ENCODE measurements around the gene OR2AK2.

Gene OR2AK2, protein sequence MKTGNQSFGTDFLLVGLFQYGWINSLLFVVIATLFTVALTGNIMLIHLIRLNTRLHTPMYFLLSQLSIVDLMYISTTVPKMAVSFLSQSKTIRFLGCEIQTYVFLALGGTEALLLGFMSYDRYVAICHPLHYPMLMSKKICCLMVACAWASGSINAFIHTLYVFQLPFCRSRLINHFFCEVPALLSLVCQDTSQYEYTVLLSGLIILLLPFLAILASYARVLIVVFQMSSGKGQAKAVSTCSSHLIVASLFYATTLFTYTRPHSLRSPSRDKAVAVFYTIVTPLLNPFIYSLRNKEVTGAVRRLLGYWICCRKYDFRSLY

DNA sequence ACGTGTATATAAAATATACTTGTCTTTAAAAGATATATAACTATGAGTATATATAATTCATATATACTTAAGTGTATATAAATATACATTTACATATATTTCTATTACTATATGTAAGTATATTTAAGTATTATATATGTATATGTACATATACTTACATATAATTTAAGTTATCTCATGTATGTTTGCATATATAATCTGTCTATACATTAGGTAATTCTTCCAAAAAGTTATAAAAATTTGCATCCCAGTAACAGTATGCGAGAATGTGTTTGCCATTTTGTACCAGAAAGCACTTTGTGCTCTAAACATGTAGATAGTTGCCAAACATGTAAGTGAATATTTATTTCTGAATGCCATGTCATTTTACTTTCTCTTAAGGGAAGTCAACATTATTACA lies at the start of gene OR2AK2:
TSS of gene OR2AK2 (plus strand) at position 301 of the 400 bp plus-strand sequence. CDS start 144 bp downstream, outside the sequence.
- no peak for DNase-seq

DNA sequence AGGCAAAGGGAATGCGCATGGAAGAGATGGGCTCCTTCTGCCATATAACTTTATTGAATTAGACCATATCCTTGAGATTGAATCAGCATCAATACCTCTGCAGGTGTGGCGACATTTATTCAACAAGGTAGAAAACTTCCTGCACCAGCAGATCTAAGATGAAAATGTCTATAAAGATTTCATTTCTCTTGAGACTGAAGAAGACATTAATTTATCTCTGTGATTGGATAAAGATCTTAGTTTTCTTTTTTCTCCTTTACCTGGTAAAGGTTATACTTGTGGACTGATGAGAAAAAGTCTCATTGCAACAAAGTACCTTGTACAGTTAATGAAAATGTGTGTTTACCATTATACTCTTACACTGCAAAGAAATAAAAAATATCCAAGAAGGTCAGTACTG lies 45.1 kb upstream of the OR2AK2 start, which contains the start of gene OR2T8:
TSS of gene OR2T8 (plus strand) at position 301 of the 400 bp plus-strand sequence. CDS start 766 bp downstream, outside the sequence.
- no peak for DNase-seq

DNA sequence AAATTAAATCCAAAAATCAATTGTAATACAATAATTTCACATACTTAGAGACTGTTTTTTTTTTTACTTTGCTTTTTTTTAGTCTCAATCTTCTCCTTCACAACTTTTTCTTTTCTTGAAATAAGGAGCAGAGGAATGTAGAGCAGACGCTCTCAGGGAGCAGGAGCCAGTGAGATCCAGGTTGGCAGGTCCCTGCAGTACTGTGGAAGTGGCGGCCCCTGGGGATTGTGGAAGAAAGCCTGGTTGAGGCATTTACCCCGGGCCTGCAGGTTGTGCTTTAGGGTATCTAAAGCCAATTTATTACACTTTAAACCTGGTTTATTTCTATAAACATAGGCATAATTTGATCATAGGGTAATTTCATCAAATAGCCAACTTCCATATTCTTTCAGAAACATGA lies 41.1 kb upstream of the OR2AK2 start:
- no peak for DNase-seq

DNA sequence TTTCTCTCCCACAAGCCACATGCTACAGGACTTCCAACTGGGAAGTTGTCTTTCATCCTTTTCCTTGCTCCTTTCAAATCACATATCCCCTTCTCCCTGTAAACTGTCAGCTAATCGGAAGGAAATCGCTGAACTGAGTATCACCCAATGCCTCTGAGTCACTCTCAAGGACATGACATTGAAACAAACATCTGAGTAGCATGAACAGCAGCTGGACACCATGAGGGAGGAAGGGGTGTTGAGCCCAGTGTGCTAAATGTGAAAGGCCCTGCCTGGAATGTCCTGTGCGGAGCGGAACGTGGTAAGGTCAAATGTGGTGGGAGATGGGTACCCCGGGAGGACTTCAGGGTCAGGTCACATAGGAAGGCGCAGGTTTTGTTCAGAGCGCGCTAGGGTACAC lies 40.2 kb upstream of the OR2AK2 start, which contains the start of gene OR2AJ1:
TSS of gene OR2AJ1 (plus strand) at position 22 of the 400 bp plus-strand sequence. CDS start 8,880 bp downstream, outside the sequence.
- DNase-seq, result no peak

DNA sequence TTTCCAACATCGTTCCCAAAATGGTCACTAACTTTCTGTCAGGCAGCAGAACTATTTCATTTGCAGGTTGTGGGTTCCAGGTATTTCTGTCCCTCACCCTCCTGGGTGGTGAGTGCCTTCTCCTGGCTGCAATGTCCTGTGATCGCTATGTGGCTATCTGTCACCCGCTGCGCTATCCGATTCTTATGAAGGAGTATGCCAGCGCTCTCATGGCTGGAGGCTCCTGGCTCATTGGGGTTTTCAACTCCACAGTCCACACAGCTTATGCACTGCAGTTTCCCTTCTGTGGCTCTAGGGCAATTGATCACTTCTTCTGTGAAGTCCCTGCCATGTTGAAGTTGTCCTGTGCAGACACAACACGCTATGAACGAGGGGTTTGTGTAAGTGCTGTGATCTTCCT lies 31.0 kb upstream of the OR2AK2 start:
- DNase-seq, result no peak

DNA sequence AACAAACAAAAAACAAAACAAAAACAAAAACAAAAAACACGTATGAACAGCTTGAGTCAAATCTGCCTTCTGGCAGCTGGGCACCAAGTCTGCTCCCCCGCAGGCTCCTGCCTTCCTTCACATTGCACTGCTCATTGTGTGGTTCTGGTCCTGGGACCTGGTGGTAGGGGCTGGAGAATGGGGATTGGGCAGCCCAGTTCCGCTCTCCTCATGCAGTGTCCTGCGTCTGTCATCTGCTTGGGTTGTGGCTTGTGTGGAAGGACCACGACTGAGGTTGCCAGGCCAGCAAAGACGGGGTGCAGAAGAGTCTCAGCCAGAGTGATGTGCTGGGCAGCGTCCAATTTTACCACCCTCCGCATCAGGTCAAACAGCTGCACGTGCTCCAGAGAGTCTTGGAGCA lies 29.3 kb upstream of the OR2AK2 start:
- DNase-seq, result no peak

DNA sequence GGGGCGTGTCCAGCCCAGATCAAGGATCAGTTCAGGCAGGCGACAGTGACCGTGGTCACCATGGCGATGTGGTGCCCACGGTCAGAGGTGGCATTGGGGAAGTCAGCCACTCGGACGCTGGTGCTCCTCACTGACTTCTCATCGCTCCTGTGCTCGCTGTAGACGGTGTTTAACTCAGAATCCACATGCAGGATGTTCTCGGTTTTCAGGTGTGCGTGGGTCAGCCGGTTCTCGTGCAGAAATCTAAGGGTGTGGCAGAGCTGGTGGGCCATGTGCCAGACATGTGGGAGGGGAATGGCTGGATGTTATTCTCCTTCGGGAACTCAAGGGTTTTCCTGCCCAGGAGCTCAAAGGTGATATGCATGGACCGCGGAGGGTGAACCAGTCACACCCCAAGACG lies 28.6 kb upstream of the OR2AK2 start:
- DNase-seq, result no peak

DNA sequence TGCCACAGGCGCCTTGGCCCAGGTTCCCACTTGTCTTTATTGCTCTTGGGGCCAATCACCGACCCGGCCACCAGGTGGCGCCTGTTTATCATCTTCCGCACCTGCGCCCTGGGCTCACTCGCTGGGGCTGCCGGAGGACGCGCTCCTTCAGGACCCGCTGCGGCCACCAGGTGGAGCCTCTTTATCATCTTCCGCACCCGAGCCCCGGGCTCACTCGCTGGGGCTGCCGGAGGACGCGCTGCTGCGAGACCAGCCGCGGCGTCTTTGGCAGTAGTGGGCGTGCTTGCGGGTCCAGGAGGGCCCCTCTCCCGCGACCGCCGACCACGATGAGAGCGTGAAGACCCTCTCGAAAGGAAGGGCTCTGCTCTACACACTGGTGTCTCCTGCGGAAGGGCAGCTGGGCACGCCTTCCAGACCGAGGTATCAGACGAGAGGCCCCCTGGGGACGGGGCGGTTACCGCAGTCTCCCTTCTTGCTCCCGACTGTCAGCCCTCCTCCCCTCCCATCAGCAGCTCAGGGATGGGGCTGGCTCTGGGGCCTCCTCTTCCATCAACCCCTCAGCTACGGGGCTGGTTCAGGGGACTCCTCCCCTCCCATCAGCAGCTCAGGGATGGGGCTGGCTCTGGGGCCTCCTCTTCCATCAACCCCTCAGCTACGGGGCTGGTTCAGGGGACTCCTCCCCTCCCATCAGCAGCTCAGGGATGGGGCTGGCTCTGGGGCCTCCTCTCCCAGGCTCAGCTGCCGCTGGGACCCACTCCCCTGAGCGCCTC lies 27.9 kb upstream of the OR2AK2 start:
- peak; percentile 15 for DNase-seq

DNA sequence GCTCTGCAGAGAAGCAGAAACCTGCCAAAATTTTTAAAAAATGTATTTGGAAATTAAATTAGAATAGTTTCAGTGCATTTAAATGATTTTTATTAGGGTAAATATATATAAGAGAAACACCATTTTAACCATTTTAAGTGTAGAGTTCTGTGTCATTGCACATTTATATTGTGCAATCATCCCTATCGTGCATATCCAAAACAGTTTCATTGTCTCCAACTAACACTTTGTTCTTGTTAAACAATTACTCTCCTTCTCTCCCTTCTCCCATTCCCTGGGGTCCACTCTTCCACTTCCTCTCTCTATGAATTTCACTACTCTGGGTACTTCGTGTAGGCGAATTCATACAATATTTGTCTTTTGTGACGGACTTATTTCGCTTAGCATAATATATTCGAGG lies 22.4 kb upstream of the OR2AK2 start:
- DNase-seq, result no peak

DNA sequence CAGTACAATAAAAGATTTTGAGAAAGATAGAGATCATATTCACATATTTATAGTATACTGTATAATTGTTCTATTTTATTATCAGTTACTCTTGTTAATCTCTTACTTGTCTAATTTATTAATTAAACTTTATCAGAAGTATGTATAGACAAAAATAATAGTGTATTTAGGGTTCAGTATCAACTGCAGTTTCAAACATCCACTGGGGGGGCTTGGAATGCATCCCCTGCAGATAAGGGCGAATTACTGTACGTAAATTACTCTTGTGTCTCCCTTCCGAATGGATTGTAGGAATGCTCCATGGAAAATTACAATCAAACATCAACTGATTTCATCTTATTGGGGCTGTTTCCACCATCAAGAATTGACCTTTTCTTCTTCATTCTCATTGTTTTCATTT lies 16.5 kb upstream of the OR2AK2 start, which contains the start of gene OR2L8:
TSS of gene OR2L8 (plus strand) at position 301 of the 400 bp plus-strand sequence. CDS start at position 301, 0 bp downstream.
- DNase-seq, result no peak

DNA sequence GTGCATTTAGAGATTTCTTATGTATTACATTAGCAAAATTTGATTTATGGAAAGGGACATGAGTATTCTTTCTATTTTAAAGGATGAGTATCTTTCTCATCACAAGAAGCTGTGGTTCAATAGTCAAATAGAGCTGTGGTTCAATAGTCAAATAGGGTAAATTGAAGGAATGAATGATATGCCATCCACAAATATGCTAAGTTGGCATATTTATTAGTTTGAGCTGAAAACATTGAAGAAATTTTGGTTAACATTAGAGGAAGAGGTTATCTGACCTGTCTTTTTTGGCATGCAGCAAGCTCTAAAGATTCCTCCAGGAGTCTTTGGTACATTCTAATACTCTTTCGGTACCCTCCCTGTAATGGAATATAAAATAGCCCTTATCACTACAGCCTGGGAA lies 11.6 kb upstream of the OR2AK2 start:
- DNase-seq, result no peak

DNA sequence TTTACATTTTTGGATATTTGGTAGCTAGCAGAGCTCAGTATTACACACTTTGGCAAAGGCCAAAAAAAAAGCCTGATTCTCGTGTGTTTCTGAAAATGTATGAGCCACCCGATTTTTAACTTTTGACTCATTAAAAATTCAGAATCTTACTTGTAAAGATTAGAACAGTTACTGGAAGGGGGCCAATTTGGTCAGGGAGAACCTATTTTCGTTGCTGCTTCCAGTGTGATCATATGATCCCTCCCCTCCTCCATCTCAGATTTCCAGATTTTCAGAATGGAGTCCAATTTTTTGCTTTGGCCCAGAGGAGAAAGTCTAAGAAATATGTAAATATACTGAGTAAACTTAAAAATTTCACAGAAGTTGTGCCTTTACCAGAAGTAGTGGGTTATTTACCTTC lies 3.2 kb upstream of the OR2AK2 start:
- DNase-seq, result no peak

DNA sequence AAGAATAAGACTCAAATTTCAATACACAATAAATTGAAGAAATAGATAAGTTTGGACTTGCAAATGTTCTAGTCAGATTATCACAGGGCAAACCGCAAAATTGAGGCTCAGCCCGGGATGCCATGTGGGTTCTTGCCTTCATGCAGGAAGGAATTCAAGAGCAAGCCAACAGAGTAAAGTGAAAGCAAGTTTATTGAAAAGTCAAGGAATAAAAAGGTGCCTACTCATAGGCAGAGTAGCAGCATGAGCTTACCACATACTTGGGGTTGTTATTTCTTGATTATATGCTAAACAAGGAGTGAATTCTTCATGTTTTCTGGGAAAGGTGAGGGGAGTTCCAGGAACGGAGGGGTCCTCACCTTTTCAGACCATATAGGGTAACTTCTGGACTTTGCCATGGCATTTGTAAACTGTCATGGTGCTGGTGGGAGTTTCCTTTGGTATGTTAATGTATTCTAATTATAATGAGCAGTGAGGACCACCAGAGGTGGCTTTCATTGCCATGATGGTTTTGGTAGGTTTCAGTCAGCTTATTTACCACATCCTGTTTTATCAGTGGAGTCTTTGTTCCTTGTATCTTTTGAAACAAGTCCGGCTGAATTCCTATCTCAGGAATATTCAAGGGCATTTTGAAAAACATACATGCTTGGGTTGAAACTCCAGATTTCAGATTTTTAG lies 2.0 kb upstream of the OR2AK2 start:
- no peak for DNase-seq

DNA sequence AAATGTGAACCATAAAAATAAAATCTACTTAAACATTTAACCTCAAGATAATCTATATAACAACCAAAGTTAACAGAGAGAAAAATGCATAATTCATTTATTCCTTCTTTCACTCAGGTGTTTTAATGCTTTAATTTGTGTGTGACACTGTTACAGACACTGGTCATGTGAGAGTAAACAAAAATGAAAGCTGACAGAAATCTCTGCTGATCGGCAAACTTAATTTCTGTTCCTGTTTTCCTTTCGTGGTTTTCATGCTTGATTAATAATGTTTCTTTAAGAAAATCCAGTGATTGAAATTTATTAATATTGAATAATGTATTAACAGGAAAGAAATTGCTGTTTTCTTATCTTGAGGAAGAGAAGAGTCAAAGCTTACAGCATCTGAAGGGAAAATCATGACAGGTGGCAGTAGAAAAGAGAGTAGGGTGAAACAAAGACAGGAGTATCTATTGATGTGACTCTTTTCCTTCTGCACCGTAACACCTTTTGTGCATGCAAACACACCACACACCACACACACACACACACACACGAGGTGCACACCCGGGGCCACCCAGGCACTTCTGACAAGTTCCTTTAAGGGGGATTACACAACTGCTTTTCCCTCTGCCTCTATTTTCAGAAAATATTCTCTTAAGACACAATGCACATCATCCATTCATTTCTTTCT lies 1.6 kb downstream of the OR2AK2 start:
- DNase-seq, result no peak

DNA sequence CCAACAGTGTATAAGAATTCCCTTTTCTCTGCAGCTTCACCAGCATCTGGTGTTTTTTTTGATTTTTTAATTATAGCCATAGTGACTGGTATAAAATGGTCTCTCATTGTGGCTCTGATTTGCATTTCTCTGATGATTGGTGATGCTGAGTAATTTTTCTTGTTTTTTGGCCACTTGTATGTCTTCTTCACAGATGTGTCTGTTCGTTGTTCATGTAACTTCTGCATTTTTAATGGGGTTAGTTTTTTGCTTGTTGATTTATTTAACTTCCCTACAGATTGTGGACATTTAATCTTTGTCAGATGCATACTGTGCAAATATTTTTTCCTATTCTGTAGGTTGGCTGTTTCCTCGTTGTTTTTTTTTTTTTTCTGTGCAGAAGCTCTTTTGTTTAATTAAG lies 28.0 kb downstream of the OR2AK2 start:
- DNase-seq, result no peak

DNA sequence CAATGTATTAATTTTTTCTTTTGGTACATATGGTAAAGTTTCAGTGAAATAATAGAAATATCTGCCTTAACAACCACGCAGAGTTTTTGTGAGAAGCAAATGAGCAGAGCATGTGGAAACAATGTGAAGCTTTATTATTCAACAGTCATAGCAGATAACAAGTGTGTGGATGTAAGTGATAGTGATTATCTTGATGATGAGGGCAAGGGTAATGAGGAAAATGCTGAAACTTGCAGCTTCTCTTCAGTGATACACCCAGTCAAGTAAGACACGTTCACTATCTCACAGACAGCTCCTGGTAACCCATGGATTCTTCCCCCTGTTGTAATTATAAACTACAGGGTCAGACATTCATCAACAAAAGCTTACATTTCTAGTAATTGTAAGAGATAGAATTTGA lies 33.8 kb downstream of the OR2AK2 start:
- no peak for DNase-seq

DNA sequence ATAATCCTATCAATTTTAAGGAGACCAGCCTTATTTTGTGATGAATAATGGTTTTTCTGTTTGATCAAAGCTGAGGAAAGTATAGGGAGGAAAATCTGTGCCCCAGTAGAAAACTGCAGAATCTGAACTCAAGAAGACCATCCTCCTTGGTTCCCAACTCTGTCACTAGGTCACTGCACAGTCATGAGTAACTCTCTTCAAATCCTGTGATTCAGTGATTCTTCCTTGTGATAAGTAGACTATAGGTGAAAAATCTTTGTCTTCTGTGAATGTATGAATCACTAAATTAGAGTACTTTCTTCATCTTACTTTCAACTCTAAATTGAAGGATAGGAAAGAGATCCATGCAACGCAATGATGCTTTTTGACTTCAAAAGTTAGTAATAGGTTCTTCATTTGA lies 35.1 kb downstream of the OR2AK2 start:
- no peak for DNase-seq

DNA sequence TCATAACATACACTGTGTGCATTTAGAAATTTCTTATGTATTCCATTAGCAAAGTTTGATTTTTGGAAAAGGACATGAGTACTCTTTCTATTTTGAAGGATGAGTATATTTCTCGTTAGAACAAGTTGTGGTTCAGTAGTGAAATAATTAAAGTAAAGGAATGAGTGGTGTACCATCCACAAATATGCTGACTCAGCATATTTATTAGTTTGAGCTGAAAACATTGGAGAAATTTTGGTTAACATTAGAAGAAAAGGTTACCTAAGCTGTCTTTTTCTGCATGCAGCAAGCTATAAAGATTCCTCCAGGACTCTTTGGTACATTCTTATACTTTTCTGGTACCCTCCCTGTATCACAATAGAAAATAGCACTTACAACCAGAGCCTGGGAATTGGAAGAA lies 42.7 kb downstream of the OR2AK2 start:
- no peak for DNase-seq

DNA sequence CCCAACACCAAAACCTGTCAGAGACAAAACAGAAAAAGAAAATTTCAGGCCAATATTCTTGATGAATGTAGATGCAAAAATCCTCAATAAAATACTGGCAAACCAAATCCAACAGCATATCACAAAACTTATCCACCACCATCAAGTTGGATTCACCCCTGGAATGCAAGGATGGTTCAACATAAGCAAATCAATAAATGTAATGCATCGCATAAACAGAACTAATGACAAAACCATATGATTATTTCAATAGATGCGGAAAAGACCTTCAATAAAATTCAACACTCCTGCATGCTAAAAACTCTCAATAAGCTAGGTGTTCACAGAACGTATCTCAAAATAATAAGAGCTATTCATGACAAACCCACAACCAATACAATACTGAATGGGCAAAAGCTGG lies 44.6 kb downstream of the OR2AK2 start:
- DNase-seq, result no peak

DNA sequence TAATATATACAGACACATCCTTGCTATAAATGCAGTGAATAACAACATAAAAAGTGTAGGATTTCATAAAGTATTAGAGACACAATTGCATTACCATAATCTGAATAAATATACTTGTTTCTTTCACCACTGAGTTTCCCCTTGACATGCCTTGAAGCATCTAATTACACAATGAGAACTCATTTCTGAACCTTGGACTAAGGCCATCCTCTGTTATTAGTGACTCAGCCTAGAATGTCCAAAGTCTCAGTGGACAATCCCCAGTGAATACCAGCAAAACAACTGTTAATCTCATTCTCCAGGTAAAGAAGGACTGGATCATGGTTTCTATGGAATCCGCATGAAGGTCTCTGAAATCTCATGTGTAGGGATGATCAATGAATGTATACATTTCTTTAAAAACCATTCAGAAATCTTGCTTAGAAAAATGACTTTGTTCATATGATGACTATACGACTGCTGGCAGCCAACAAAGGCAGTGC lies 48.2 kb downstream of the OR2AK2 start, which contains the start of gene OR2L5:
TSS of gene OR2L5 (plus strand) at position 432 of the 482 bp plus-strand sequence. CDS start 8,288 bp downstream, outside the sequence.
- no peak for DNase-seq

DNA sequence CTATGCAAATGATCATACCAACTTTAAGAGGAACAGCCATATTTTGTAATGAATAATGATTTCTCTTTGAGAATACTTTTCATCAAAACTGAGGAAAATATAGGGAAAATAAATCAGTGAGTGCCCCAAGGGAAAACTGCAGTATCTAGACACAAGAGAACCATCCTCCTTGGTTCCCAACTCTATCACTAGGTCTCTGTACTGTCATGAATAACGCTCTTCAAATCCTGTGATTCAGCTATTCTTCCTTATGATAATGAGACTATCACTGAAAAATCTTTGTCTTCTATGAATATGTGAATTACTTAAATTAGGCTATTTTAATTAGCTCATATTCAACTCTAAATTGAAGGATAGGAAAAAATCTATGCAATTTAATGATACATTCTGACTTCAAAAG lies 50.8 kb downstream of the OR2AK2 start:
- no peak for DNase-seq
